Activated naive CD4-positive, alpha-beta T cell (primary cell): ENCODE data around the gene SNURF.
"Not testable (repeated sequence)": the region's sequence is repeated elsewhere in the genome, so short reads cannot be mapped to it uniquely, and the experiment has no call there.

Source experiments
- DNase-seq, 4 experiments: peaks; one replicate each; lab custom pipeline; 2025; lab: John Stamatoyannopoulos, UW

SNURF gene

DNA sequence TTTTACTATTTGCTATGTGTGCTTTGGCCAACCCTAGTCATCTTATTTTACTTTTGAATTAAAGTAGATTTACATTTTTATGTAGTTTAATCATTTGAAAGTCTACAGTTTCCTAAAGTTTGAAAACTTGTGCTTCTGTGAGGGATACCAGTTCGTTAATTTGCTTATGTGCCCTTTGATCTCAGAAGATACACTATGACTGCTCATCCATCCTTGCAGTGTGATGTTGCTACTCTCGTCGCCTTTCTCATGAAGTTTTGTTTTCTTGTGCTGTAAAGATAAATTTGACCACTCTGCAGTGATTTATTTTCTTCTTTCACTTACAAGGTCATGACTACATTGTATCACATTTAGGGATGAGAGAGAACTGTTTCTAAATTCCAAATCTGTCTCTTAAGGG lies 16.3 kb downstream of the SNURF start:
- no peak for DNase-seq

DNA sequence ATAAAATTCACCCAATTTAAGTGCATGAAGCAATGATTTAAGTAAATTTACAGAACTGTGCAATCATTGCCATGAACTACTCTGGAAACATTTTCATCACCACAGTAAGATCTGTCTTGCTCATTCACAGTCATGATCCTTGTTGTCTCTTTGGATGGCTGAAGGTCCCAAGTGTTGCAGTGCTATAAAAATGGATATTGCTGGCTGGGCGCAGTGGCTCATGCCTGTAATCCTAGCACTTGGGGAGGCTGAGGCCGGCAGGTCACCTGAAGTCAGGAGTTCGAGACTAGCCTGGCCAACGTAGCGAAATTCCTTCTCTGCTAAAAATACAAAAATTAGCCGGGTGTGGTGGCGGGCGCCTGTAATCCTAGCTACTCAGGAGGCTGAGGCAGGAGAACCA lies 17.0 kb downstream of the SNURF start:
- no peak for DNase-seq

GRCh38 chr15:24972707-24973106 lies 17.9 kb downstream of the SNURF start:
- DNase-seq, result not testable (repeated sequence)

- DNase-seq, result no peak
These were observed 22.1 kb downstream of the SNURF start for GRCh38 chr15:24976932-24977331.

GRCh38 chr15:24977686-24978085 lies 22.9 kb downstream of the SNURF start:
- no peak for DNase-seq

DNA sequence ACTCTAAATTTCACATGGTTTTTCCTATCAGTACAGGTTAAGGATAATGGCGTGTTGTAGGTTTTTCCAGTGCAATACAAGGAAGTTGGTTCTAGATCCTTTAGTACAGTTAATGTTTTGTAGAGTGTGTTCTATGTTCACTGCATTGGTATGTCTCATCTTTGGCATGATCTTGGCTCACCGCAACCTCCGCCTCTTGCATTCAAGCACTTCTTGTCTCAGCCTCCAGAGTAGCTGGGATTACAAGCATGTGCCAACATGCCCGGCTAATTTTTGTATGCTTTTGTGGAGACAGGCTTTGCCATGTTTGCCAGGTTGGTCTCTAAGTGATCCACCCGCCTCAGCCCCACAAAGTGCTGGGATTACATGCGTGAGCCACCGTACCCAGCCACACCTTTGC lies 30.4 kb downstream of the SNURF start:
- no peak for DNase-seq

- DNase-seq, result no peak
These were observed 31.9 kb downstream of the SNURF start for GRCh38 chr15:24986653-24987052.
